Measurements from ENCODE around the gene GPR176.

GPR176 gene

DNA sequence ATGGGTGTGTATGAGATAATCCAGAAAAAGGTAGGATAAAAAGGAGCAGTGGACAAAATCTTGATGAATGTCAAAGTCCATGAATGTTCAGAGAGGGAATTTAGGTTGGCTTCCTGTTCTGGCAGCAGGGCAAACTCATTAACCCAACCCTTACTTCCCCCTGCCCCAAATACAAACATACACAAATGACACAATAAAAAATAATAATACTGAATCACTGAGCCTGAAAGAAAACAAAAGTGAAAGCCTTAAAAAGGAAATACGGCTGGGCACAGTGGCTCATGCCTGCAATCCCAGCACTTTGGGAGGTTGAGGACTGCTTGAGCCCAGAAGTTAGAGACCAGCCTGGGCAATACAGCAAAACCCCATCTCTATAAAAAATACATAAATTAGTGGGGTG, 62.9 kb downstream of the GPR176 start:
- TF ChIP-seq, protein P1, sequence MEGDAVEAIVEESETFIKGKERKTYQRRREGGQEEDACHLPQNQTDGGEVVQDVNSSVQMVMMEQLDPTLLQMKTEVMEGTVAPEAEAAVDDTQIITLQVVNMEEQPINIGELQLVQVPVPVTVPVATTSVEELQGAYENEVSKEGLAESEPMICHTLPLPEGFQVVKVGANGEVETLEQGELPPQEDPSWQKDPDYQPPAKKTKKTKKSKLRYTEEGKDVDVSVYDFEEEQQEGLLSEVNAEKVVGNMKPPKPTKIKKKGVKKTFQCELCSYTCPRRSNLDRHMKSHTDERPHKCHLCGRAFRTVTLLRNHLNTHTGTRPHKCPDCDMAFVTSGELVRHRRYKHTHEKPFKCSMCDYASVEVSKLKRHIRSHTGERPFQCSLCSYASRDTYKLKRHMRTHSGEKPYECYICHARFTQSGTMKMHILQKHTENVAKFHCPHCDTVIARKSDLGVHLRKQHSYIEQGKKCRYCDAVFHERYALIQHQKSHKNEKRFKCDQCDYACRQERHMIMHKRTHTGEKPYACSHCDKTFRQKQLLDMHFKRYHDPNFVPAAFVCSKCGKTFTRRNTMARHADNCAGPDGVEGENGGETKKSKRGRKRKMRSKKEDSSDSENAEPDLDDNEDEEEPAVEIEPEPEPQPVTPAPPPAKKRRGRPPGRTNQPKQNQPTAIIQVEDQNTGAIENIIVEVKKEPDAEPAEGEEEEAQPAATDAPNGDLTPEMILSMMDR (IDR thresholded peaks at IDR 0.05; ENCODE audit: insufficient read depth, low read depth, low read length, missing control alignments) = no peak
- no peak overlapping the region for H3K4me3 ChIP-seq (ENCODE audit: low read depth, low read length)
- no peak for DNase-seq (ENCODE audit: low read depth)

DNA sequence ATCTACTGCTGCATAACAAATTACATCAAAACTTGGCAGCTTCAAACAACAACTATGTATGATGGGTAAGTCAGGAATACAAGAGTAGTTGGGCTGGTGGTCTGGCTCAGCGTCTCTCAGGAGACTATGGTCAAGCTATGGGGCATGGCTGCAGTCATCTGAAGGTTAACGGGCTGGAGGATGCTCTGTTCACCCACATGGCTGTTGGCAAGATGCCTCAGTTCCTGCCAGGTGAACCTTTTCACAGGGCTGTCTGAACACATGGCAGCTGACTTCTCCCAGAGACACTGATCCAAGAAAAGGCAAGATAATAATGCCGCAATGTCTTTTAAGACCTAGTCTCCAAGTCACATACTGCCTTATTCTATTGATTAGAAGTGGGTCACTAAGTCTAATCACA, 63.7 kb downstream of the GPR176 start:
- TF ChIP-seq, protein P1 (IDR thresholded peaks at IDR 0.05; ENCODE audit: insufficient read depth, low read depth, low read length, missing control alignments) = no peak
- no peak overlapping the region for H3K4me3 ChIP-seq (ENCODE audit: low read depth, low read length)
- DNase-seq (ENCODE audit: low read depth) = no peak

DNA sequence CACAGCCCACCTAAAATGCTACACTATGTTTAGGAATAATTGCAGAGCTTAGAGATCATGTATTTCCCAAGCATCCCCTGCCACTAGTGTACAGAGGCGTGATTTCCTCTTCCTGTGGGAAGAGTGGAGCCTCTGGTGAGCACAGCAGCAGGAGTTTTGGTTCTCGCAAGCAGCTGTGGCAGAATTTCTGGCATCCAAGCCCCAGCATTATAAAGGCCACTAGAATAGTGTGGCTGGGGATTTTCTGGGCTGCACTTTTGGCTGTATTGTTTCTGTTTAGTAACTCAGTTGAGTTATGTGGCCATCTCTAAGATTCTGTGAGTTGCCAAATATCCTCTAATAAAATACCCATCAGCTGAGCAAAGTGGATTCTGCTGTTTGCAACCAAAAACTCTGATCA, 64.7 kb downstream of the GPR176 start:
- TF ChIP-seq, protein P1 (IDR thresholded peaks at IDR 0.05; ENCODE audit: insufficient read depth, low read depth, low read length, missing control alignments) = no peak
- no peak for DNase-seq (ENCODE audit: low read depth)
- H3K4me3 ChIP-seq (ENCODE audit: low read depth, low read length) = no peak overlapping the region

DNA sequence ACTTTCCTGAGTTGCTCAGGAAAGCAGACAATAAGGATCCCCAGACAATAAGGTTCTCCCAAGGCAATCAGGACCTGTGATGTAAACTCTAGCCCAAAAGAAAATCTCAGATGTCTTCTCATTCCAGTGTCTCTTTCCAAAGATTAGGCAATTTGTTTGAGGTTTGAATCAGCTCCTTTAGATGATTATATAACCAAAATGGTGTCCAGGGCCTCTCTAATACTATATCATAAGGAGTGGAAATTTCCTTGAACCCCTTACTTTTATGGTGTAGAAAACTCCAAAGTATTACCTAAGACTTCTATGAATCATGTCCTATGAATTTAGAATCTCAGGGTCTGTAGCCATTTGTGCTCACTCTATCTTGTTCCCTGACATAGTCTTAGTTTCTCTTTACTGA, 65.9 kb downstream of the GPR176 start:
- DNase-seq (ENCODE audit: low read depth) = no peak
- H3K4me3 ChIP-seq (ENCODE audit: low read depth, low read length) = no peak overlapping the region
- TF ChIP-seq, protein P1 (IDR thresholded peaks at IDR 0.05; ENCODE audit: insufficient read depth, low read depth, low read length, missing control alignments) = no peak

DNA sequence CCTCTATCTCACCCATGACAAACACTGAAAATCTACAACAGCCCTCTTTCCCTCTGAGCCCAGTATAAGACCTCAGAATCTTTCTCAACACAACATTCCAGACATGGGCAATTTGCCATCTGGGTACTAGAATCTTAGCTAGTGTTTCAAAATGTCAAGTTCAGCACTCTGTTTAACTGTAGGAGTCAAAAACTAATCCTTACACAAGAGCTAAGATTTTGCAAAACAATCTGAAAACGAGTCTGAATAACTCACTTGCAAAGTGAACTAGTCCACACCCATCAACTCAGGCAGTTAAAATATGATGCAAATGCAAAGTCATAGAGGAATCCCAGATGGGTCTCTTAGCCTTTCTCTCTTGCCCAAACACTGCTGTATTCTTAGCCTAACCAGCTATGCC, 67.8 kb downstream of the GPR176 start:
- DNase-seq (ENCODE audit: low read depth) = no peak
- TF ChIP-seq, protein P1 (IDR thresholded peaks at IDR 0.05; ENCODE audit: insufficient read depth, low read depth, low read length, missing control alignments) = no peak
- H3K4me3 ChIP-seq (ENCODE audit: low read depth, low read length) = no peak overlapping the region

DNA sequence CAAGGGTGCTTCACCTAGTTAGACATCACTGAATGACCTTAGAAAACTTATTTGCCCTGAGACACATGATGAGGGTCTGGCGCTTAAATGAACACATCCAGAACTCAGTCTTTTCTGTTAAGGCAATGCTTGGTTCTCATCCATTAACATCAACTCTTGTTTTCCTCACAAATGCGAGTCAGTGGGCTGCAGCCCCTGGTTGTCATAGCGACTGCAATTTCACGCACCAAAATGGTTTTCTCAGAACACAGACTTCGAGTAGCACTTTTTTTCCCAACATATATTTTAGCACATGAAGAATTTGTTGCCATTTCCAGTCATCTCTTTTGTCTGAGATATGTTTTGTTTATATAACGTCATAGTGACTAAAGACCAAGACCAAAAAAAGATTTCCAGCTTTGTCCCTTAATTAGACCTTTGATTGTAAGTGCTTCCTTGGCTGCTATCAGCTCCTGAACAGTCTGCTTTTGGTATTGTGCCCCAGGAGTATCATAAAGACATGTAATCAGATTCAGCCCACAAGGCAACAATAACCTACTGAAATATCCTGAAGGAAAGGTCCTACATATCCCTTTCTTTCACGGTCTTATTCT, 68.5 kb downstream of the GPR176 start:
- TF ChIP-seq, protein P1 (IDR thresholded peaks at IDR 0.05; ENCODE audit: insufficient read depth, low read depth, low read length, missing control alignments) = no peak
- H3K4me3 ChIP-seq (ENCODE audit: low read depth, low read length) = no peak overlapping the region
- DNase-seq (ENCODE audit: low read depth) = no peak

DNA sequence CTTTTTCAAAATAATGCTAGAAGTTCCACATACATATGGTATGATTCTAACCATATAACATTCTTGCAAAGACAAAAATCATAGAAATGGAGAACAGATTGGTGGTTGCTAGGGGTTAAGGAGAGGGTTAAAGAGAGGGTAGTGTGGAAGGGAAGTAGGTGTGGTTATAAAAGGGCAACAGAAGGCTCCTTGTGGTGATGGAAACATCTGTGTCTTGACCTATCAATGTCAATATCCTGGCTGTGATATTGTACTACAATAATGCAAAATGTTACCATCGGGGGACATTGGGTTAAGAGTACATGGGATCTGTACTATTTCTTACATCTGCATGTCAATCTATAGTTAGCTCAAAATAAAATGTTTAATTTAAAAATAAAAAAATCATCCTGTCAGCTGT, 69.6 kb downstream of the GPR176 start:
- no peak overlapping the region for H3K4me3 ChIP-seq (ENCODE audit: low read depth, low read length)
- TF ChIP-seq, protein P1 (IDR thresholded peaks at IDR 0.05; ENCODE audit: insufficient read depth, low read depth, low read length, missing control alignments) = no peak
- DNase-seq (ENCODE audit: low read depth) = no peak

Data from GM12865 (cell line).